ENCODE measurements around the gene PDE6B.
"Not testable (repeated sequence)": the region's sequence is repeated elsewhere in the genome, so short reads cannot be mapped to it uniquely, and the experiment has no call there.

PDE6B gene

GRCh38 chr4:637536-638280 lies 12.3 kb downstream of the PDE6B start:
- no peak for DNase-seq

GRCh38 chr4:642366-642765 lies 17.0 kb downstream of the PDE6B start:
- not testable (repeated sequence) for DNase-seq

GRCh38 chr4:646460-646859 lies 21.1 kb downstream of the PDE6B start:
- DNase-seq: no peak

DNA sequence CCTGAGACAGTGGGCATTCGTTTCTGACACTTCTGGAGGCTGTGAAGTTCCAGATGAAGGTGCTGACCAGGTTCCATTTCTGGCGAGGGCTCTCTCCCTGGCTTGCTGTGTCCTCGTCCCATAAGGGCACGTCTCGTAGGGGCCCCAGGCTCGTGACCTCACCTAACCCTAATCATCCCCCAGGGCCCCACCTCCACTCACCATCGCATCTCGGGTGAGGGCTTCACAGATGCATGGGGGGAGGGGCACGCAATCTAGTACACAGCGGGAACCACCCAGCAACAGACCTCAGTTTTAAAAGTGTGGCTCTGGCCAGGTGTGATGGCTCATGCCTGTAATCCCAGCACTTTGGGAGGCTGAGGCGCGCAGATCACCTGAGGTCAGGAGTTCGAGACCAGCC lies 22.1 kb downstream of the PDE6B start:
- DNase-seq: no peak

DNA sequence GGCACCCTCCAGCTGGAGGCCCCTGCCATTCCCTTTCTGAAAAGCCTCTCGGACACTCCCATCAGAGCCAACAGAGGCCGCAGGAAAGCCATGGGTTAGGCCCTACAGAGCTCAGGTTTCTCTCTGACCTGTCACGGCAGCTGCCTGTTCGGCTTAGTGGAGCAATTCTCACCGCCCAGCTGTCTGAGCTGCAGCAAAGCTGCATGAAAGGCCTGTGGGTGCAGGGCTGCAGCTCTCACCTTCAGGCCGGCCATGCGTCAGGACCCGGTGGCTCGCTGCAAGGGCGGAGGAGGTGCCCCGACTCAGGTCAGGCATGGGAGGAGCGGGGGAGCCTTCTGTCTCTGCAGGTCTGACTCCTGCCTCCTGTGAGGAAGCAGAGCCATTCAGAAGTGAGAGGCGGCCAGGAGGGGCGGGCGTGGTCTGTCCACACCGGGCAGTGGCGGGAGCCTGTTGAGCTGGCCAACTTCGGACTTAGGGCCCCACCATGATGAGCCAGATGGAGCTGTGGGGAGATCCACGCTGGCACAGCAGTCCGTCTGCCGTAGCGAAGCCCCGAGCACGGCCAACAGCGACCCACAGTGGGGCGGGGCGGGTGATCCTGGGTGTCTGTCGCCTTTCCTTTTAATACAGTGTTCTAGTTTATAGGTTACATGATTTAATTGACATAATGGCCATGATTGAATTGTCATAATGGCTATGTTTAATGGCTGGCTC lies 23.4 kb downstream of the PDE6B start:
- DNase-seq: no peak

- no peak for DNase-seq
Observed at GRCh38 chr4:649293-649625, 23.9 kb downstream of the PDE6B start.

GRCh38 chr4:649751-650310 lies 24.5 kb downstream of the PDE6B start:
- no peak for DNase-seq

DNA sequence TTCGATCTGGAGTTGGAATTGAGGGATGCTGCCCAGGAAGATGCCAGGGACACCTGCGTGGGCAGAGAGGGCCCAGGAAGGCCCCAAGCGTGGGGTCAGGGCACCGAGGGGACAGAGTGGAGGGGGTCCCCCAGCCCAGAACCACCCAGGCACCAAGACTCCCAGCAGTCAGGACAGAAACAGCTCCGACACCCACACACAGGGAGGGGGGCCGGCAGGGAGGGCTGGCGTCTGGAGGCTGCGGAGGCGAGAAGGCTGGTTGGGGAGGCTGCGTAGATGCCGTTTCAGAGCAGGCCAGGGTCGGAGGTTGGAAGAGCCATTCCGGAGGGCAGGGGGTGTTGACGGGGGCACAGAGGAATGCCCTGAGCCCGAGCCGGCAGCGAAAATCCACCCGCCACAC lies 25.1 kb downstream of the PDE6B start:
- DNase-seq: no peak

DNA sequence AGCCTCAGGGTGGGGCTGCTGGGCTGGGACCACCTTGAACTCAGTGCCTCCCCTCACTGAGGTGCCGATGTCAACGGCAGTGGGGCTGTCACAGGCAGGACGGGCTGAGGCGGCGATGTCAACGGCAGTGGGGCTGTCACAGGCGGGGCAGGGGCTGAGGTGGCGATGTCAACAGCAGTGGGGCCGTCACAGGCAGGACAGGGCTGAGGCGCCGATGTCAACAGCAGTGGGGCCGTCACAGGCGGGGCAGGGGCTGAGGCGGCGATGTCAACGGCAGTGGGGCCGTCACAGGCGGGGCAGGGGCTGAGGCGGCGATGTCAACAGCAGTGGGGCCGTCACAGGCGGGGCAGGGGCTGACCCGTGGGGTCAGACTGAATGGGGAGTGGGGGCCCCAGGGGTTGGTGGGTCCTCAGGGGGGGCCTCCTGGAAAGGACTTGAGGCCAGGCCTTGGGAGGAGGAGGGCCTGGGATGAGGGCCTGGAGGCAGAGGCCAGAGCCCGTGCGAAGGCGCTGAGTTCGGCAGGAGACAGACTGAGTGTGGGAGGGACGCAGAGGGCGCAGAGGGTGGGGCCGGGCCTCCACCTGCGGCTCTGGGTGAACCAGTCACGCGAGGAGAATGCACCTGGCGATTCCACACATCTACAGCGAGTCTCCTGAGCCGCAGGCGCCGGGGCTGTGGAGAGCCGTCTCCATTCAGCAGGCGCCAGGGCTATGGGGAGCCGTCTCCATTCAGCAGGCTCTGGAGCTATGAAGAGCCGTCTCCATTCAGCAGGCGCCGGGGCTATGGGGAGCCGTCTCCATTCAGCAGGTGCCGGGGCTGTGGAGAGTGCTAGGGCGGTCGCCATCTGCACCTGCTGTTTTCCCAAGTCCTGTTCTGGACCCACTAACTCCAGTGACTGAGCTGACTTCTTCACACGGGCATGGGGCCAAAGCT lies 25.8 kb downstream of the PDE6B start:
- peak; percentile 13 for DNase-seq

DNA sequence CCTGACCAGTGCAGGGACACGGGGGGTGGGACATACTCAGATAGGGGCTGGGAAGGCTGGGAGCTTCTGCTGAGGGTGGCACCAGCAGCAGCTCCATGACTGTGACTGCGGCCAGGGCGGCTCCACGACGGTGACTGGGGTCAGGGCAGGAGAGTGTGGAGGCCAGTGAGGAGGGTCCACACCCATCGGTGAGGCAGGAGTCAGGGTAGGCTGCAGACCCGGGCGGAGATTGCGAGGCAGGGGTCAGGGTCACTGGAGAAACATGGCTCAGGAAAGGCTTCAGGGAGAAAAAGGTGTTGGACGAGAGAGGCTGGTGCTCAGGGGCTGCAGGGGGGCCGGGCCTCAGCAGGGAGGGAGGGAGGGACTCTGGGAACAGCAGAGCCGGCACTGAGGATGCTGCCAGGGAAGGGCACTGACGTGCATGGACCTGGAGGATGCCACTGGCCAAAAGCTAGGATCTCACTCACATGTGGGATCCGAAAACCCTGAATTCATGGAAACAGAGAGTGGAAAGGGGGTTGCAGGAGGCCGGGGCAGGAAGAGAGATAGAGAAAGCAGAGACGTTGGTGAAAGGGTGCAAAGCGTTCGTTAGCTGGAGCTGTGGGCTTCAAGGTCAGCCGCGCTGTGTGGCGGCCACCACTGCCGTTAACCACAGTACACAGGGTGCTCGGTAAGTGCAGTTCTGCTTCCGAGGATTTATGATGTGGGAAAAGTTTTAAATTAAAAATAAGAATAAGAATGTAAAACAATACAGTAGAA lies 26.7 kb downstream of the PDE6B start:
- DNase-seq: no peak

GRCh38 chr4:653080-653821 lies 27.9 kb downstream of the PDE6B start:
- no peak for DNase-seq

DNA sequence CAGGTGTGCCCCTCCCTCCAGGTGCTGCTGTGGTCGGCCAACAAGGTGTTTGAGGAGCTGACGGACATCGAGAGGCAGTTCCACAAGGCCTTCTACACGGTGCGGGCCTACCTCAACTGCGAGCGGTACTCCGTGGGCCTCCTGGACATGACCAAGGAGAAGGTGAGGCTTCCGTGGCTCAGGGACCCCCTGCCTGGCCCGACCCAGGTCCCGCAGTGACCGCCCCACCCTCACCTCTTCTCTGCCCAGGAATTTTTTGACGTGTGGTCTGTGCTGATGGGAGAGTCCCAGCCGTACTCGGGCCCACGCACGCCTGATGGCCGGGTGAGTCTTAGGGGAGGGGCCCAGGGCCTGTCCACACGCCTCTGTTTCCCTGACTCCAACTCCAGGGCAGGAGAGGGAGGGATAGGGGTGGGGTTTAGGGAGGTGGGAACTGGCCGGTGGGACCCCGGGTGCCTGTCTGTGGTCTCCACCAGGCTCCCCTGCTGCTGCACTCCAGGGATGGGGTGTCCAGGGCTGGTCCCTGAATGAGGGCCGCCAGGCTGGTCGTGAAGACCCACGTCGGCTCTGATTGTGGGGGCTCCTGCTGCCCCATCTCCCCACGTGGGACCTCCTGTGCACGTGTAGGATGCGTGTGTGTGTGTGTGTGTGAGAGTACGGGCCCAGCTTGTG lies 28.6 kb downstream of the PDE6B start:
- DNase-seq: no peak

DNA sequence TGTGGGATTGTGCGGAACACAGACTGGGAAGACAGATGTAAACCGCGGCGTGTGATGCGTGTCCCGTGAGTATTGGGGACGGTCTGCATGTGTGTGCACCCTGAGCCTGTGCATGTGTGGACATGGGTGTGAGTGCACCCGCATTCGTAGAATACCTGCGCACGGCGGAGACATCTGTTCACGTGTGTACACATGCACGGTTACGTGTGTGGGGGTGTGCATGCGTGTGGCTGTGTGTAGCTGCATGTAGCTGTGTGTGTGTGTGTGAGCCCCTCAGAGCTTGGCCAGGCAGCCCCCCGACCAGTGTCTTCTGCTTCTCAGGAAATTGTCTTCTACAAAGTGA lies 29.1 kb downstream of the PDE6B start:
- no peak for DNase-seq

GRCh38 chr4:654871-655463 lies 29.6 kb downstream of the PDE6B start:
- no peak for DNase-seq

- no peak for DNase-seq
Observed at GRCh38 chr4:655464-656151, 30.2 kb downstream of the PDE6B start.

DNA sequence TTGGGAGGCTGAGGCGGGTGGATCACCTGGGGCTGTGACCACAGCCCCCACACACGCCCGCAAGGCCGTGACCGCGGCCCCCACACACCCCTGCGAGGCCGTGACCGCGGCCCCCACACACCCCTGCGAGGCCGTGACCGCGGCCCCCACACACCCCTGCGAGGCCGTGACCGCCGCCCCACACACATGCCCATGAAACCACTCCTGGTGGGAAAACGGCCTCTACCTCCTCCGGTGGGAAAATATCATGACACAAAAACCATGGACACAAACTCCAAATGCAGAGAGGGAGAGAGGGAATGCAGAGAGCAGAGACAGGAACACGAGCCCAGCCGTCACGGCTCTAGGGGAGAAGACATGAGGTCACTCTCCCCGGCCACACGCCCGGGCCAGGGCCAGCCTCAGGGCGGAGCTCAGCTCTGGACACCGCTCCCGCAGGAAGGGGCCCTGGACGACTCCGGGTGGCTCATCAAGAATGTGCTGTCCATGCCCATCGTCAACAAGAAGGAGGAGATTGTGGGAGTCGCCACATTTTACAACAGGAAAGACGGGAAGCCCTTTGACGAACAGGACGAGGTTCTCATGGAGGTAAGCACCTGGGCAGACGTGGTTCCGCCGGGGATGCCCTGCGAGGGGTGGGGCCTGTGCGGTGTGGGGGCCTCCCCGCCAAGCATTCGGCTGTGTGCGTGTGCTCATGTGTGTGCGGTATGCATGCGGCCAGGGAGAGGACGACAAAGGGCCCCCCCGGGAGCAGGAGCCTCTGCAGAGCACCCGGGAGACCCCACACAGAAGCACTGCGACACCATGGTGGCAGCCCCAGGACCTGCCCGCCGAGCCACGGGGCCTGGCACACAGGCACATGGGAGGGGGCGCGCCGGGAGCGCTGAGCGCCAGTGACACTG lies 31.3 kb downstream of the PDE6B start:
- DNase-seq: no peak

DNA sequence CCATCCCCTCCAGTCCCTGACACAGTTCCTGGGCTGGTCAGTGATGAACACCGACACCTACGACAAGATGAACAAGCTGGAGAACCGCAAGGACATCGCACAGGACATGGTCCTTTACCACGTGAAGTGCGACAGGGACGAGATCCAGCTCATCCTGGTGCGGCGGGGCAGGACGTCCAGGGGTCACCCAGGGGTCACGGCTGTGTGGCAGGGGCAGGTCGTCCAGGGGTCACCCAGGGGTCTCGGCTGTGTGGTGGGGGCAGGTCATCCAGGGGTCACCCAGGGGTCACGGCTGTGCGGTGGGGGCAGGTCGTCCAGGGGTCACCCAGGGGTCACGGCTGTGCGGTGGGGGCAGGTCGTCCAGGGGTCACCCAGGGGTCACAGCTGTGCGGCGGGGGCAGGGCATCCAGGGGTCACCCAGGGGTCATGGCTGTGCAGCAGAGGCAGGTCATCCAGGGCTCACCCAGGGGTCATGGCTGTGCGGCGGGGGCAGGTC lies 32.0 kb downstream of the PDE6B start:
- no peak for DNase-seq

DNA sequence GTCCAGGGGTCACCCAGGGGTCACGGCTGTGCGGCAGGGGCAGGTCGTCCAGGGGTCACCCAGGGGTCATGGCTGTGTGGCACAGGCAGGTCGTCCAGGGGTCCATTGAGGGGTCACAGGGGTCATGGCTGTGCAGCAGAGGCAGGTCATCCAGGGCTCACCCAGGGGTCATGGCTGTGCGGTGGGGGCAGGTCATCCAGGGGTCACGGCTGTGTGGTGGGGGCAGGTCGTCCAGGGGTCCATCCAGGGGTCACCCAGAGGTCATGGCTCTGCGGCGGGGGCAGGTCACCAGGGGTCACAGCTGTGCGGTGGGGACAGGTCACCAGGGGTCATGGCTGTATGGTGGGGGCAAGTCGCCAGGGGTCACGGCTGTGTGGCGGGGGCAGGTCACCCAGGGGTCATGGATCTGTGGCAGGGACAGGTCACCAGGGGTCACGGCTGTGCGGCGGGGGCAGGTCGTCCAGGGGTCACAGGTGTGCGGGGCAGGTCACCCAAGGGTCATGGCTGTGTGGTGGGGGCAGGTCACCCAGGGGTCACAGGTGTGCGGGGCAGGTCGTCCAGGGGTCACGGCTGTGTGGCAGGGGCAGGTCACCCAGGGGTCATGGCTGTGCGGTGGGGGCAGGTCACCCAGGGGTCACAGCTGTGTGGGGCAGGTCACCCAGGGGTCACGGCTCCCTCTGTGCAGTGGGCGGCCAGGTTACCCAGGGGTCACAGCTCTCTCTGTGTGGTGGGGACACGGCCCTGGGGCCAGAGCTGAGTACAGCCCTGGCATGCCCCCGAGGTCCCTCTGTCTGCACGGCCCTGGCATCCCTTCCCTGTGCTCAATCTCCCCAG lies 32.7 kb downstream of the PDE6B start:
- no peak for DNase-seq

Measured in NCI-H526 treated with DMSO at 0.1 percent for 48 hours (cell line).